ENCODE measurements around the gene METTL8. TPM values are rescaled to one million over a fixed set of nuclear protein-coding genes. Genes with fewer than 3 reads are reported as not detected.

Gene METTL8
- total RNA-seq, 1 experiment from 2014 or later = 34.4 TPM

GRCh38 chr2:171394164-171394740 is 39.5 kb downstream of the METTL8 start:
- Histone ChIP-seq H3K27ac (ENCODE audit: low read depth, low read length) (no peak overlapping the region), H3K36me3 (ENCODE audit: control insufficient read depth in 1 of 2, insufficient read depth in 2 of 2, low read length in 2 of 2) (no peaks in the 10 kb centered on the region), H3K4me1 (ENCODE audit: control insufficient read depth in 1 of 2, insufficient read depth in 2 of 2, low read length in 2 of 2) (peaks cover 0 to 4% of the 10 kb centered on the region in 2 experiments; a peak in 2 of 4 replicates), H4K20me1 (ENCODE audit: insufficient read depth) (no peaks in the 10 kb centered on the region), H3K27me3 (ENCODE audit: insufficient read depth, low read length) (no peaks in the 10 kb centered on the region), H3K4me2 (ENCODE audit: low read length) (no peak overlapping the region), H2AFZ (ENCODE audit: low read depth, low read length, poor library complexity, severe bottlenecking) (no peak overlapping the region), H3K9ac (ENCODE audit: low read length) (no peak overlapping the region), H3K9me2 (ENCODE audit: insufficient read depth) (no peaks in the 10 kb centered on the region), H3K4me3 (replicated peaks in 1 of 2; ENCODE audit: low read depth in 1 of 2, low read length in 2 of 2) (no peak overlapping the region), H3K9me3 (ENCODE audit: control insufficient read depth in 1 of 2, insufficient read depth in 1 of 2, low read depth in 1 of 2, low read length in 2 of 2) (no peaks in the 10 kb centered on the region), H3K79me2 (ENCODE audit: insufficient read depth, low read length) (peaks cover 57% of the 10 kb centered on the region)
- ChIA-PET RAD21 (ENCODE audit: low non-redundant PET in 1 of 2, low total read pairs in 2 of 2, uncharacterized antibody in 2 of 2, unreplicated experiment in 2 of 2) (no interaction called here), POLR2A (no interaction called here), CTCF (no interaction called here)
- no TSS peak for BruUV-seq (replicated peaks)
- TF ChIP-seq CEBPB (IDR thresholded peaks at IDR 0.05; ENCODE audit: low read depth) (no peak), TCF7L2 (IDR thresholded peaks at IDR 0.05; ENCODE audit: borderline replicate concordance, extremely low read depth, insufficient read depth, insufficient read length) (no peak), SRF (IDR thresholded peaks at IDR 0.05; ENCODE audit: low read depth) (no peak), EZH2 (IDR thresholded peaks at IDR 0.05) (no peak), POLR2AphosphoS5 (IDR thresholded peaks at IDR 0.05; ENCODE audit: low read depth, low read length) (no peak), FOSL1 (IDR thresholded peaks at IDR 0.05; ENCODE audit: low read depth) (no peak), RAD21 (IDR thresholded peaks at IDR 0.05; ENCODE audit: low read depth) (no peak), SP1 (IDR thresholded peaks at IDR 0.05; ENCODE audit: low read depth) (no peak)
- TF ChIP-seq, protein P1, sequence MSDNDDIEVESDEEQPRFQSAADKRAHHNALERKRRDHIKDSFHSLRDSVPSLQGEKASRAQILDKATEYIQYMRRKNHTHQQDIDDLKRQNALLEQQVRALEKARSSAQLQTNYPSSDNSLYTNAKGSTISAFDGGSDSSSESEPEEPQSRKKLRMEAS (IDR thresholded peaks at IDR 0.05) = no peak
- intact Hi-C loops (cut with micrococcal nuclease) = no loop called here
- ATAC-seq = no peak
- no peak for DNase-seq (ENCODE audit: low read depth, low spot score)

GRCh38 chr2:171393487-171393886 is 40.3 kb downstream of the METTL8 start:
- ChIA-PET POLR2A (no interaction called here), CTCF (no interaction called here), RAD21 (ENCODE audit: low non-redundant PET in 1 of 2, low total read pairs in 2 of 2, uncharacterized antibody in 2 of 2, unreplicated experiment in 2 of 2) (no interaction called here)
- H3K4me2 ChIP-seq (ENCODE audit: low read length) = no peak overlapping the region
- no peaks in the 10 kb centered on the region for H4K20me1 ChIP-seq (ENCODE audit: insufficient read depth)
- H3K36me3 ChIP-seq (ENCODE audit: control insufficient read depth in 1 of 2, insufficient read depth in 2 of 2, low read length in 2 of 2) = no peaks in the 10 kb centered on the region
- no peak overlapping the region for H2AFZ ChIP-seq (ENCODE audit: low read depth, low read length, poor library complexity, severe bottlenecking)
- no TSS peak for BruUV-seq (replicated peaks)
- no peak overlapping the region for H3K9ac ChIP-seq (ENCODE audit: low read length)
- intact Hi-C loops (cut with micrococcal nuclease) = no loop called here
- H3K4me3 ChIP-seq (replicated peaks in 1 of 2; ENCODE audit: low read depth in 1 of 2, low read length in 2 of 2) = no peak overlapping the region
- H3K9me2 ChIP-seq (ENCODE audit: insufficient read depth) = no peaks in the 10 kb centered on the region
- peaks cover 0 to 4% of the 10 kb centered on the region in 2 experiments; a peak in 2 of 4 replicates for H3K4me1 ChIP-seq (ENCODE audit: control insufficient read depth in 1 of 2, insufficient read depth in 2 of 2, low read length in 2 of 2)
- no peaks in the 10 kb centered on the region for H3K27me3 ChIP-seq (ENCODE audit: insufficient read depth, low read length)
- no peak overlapping the region for H3K27ac ChIP-seq (ENCODE audit: low read depth, low read length)
- TF ChIP-seq, protein P2, sequence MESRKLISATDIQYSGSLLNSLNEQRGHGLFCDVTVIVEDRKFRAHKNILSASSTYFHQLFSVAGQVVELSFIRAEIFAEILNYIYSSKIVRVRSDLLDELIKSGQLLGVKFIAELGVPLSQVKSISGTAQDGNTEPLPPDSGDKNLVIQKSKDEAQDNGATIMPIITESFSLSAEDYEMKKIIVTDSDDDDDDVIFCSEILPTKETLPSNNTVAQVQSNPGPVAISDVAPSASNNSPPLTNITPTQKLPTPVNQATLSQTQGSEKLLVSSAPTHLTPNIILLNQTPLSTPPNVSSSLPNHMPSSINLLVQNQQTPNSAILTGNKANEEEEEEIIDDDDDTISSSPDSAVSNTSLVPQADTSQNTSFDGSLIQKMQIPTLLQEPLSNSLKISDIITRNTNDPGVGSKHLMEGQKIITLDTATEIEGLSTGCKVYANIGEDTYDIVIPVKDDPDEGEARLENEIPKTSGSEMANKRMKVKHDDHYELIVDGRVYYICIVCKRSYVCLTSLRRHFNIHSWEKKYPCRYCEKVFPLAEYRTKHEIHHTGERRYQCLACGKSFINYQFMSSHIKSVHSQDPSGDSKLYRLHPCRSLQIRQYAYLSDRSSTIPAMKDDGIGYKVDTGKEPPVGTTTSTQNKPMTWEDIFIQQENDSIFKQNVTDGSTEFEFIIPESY (IDR thresholded peaks at IDR 0.05; ENCODE audit: extremely low read depth, insufficient replicate concordance, low read length) = no peak
- TF ChIP-seq, protein P1 (IDR thresholded peaks at IDR 0.05) = no peak
- TF ChIP-seq EGR1 (IDR thresholded peaks at IDR 0.05; ENCODE audit: low read depth) (no peak), ATF3 (IDR thresholded peaks at IDR 0.05) (no peak), CBX3 (IDR thresholded peaks at IDR 0.05; ENCODE audit: low read depth) (no peak), YY1 (IDR thresholded peaks at IDR 0.05; ENCODE audit: extremely low read depth, insufficient replicate concordance, low read depth, low read length) (no peak), SRF (IDR thresholded peaks at IDR 0.05; ENCODE audit: low read depth) (no peak), TCF7L2 (IDR thresholded peaks at IDR 0.05; ENCODE audit: borderline replicate concordance, extremely low read depth, insufficient read depth, insufficient read length) (no peak), EZH2 (IDR thresholded peaks at IDR 0.05) (no peak), JUND (IDR thresholded peaks at IDR 0.05) (no peak), POLR2A (IDR thresholded peaks at IDR 0.05; ENCODE audit: borderline replicate concordance, extremely low read depth, insufficient read depth, insufficient read length) (no peak)
- TF ChIP-seq, protein P3, sequence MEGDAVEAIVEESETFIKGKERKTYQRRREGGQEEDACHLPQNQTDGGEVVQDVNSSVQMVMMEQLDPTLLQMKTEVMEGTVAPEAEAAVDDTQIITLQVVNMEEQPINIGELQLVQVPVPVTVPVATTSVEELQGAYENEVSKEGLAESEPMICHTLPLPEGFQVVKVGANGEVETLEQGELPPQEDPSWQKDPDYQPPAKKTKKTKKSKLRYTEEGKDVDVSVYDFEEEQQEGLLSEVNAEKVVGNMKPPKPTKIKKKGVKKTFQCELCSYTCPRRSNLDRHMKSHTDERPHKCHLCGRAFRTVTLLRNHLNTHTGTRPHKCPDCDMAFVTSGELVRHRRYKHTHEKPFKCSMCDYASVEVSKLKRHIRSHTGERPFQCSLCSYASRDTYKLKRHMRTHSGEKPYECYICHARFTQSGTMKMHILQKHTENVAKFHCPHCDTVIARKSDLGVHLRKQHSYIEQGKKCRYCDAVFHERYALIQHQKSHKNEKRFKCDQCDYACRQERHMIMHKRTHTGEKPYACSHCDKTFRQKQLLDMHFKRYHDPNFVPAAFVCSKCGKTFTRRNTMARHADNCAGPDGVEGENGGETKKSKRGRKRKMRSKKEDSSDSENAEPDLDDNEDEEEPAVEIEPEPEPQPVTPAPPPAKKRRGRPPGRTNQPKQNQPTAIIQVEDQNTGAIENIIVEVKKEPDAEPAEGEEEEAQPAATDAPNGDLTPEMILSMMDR (IDR thresholded peaks at IDR 0.05 in 2 of 3, conservative IDR thresholded peaks at IDR 0.05 in 1 of 3; ENCODE audit: borderline replicate concordance in 1 of 3, insufficient read depth in 1 of 3, low read depth in 2 of 3, low read length in 2 of 3) = no peak
- H3K79me2 ChIP-seq (ENCODE audit: insufficient read depth, low read length) = peaks cover 49% of the 10 kb centered on the region
- no peak for ATAC-seq
- DNase-seq (ENCODE audit: low read depth, low spot score) = no peak
- no peaks in the 10 kb centered on the region for H3K9me3 ChIP-seq (ENCODE audit: control insufficient read depth in 1 of 2, insufficient read depth in 1 of 2, low read depth in 1 of 2, low read length in 2 of 2)

Data from HCT116 (cell line).